GM06990 (cell line): Measurements from ENCODE around the gene FOCAD.

ENCODE experiments used
- DNase-seq: peaks from one replicate; pipeline ENCODE4 v3.0.0-alpha.2; 2011; ENCODE audit not compliant: insufficient read length; ENCODE audit errors: extremely low read depth
- H3K27me3 ChIP-seq: replicated peaks from 2 replicates; pipeline ENCODE4 v1.6.0; 2011; ENCODE audit warnings: low read length; ENCODE audit not compliant: control insufficient read depth, insufficient read depth
- H3K36me3 ChIP-seq: 2 replicates; pipeline ENCODE4 v1.5.1; 2011; ENCODE audit warnings: low read length; ENCODE audit not compliant: control insufficient read depth, insufficient read depth
- H3K4me3 ChIP-seq: replicated peaks from 2 replicates; pipeline ENCODE4 v1.5.1; 2011; ENCODE audit warnings: low read depth, mild to moderate bottlenecking, control low read depth, low read length
- TF ChIP-seq, protein P1 (sequence below): IDR thresholded peaks from 2 replicates; pipeline ENCODE4 v1.5.1; 2011; ENCODE audit warnings: low read length, control low read depth, mild to moderate bottlenecking, inconsistent platforms; ENCODE audit not compliant: insufficient read depth, poor library complexity, severe bottlenecking

The FOCAD gene

DNA sequence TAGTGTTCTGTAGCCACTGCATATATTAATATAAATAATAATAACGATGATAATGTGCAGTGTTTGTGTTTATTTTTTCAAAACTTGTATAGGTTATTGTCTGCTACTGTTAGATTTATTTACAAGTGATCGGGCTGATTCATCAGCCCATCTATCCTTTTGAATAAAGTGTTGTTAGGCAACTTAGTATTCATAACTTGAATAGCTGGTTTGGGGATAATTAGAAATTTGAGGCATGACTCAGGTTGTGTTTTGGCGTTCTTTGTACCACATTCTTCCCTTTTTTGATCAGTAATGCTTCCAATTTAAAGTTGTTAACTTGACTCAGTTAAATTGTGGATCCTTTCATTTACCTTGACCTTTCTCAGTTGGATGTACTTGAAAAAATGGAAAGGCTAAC lies 69.7 kb downstream of the FOCAD start:
- H3K4me3 ChIP-seq = no peak overlapping the region
- TF ChIP-seq, protein P1, sequence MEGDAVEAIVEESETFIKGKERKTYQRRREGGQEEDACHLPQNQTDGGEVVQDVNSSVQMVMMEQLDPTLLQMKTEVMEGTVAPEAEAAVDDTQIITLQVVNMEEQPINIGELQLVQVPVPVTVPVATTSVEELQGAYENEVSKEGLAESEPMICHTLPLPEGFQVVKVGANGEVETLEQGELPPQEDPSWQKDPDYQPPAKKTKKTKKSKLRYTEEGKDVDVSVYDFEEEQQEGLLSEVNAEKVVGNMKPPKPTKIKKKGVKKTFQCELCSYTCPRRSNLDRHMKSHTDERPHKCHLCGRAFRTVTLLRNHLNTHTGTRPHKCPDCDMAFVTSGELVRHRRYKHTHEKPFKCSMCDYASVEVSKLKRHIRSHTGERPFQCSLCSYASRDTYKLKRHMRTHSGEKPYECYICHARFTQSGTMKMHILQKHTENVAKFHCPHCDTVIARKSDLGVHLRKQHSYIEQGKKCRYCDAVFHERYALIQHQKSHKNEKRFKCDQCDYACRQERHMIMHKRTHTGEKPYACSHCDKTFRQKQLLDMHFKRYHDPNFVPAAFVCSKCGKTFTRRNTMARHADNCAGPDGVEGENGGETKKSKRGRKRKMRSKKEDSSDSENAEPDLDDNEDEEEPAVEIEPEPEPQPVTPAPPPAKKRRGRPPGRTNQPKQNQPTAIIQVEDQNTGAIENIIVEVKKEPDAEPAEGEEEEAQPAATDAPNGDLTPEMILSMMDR = no peak
- no peak for DNase-seq
- no peaks in the 10 kb centered on the region for H3K36me3 ChIP-seq
- no peaks in the 10 kb centered on the region for H3K27me3 ChIP-seq

DNA sequence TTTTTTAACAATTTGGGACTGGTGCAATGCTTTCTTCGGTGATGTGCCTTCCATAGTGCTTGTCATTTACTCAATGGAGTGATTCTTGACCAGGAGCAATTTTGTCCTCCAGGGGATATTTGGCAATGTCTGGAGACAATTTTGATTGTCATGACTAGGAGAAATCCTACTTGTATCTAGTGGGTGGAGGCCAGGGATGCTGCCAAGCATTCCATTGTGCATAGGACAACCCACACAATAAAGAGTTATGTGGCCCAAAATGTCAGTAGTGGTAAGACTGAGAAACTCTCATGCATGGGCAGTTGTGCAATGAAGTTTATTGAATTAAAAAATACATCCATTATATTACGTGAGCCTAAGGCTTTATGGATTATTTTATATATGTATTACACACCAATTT lies 70.5 kb downstream of the FOCAD start:
- H3K27me3 ChIP-seq = no peaks in the 10 kb centered on the region
- H3K36me3 ChIP-seq = no peaks in the 10 kb centered on the region
- DNase-seq = no peak
- TF ChIP-seq, protein P1 = no peak
- H3K4me3 ChIP-seq = no peak overlapping the region

DNA sequence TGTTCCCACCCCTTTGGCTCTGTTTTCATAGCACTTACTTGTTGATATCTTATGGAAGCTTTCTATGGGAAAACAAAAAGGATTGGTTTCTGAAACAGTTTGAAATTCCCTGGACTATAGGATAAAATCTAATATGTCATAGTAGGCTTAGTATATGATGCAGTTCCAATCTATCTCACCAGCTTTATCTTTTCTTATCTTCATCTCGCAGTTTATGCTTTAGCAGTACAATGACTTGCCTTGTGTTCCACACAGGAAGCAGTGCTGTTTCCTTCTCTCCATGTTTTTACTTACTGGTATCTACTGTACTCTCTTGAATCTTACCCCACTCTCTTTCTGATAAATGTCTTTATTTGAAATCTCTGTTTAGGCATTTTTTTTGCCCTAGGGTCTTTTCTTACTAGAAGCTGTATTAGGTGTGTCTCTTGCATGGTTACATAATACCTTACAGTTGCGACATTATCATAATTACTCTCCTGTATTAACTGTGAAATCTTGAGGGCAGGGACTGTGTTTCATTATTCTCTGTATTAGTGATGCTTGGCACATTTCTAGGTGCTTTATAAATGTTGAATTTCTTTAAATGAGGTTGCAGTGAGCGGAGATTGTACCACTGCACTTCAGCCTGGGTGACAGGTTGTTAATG lies 76.3 kb downstream of the FOCAD start:
- Histone ChIP-seq H3K4me3 (no peak overlapping the region), H3K27me3 (no peaks in the 10 kb centered on the region), H3K36me3 (no peaks in the 10 kb centered on the region; the same call in 1 of the 2 replicates)
- TF ChIP-seq, protein P1 = no peak
- DNase-seq = no peak

DNA sequence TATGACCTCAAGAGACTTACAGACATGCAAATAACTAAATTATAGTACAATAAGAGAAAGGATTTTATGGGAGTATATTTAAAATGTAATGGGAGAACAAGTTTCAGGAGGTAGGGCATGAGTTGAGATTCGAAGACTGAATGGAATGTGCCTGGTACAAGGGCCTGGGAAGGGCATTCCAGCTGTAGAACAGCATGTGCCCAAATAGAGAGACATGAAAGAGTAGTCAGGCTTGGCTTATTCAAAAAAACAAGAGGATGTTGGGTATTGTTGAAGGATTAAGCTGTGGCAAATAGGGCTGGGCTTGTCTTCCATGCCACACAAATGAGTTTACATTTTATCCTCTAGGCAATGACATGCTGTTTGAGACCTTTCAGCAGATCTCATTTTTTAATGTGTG lies 86.9 kb downstream of the FOCAD start:
- DNase-seq = no peak
- TF ChIP-seq, protein P1 = no peak
- Histone ChIP-seq H3K27me3 (no peaks in the 10 kb centered on the region), H3K4me3 (no peak overlapping the region), H3K36me3 (peaks cover 2% of the 10 kb centered on the region)

DNA sequence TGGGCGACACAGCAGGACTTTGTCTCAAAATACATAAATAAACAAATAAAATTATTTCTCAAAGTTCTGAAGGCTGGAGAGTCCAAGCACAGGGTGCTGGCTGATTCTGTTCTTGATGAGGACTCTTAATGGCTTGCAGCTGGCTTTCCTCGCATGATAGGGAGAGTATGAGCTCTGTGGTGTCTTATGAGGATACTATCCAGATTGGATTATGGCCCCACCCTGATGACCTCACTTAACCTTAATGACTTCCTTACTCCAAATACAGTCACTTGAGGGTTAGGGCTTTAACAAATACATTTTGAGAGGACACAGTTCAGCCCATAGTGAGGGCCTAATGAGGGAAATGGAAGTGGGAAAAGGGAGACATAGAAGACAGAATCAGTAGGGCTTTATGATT lies 87.7 kb downstream of the FOCAD start:
- H3K27me3 ChIP-seq = no peaks in the 10 kb centered on the region
- no peak overlapping the region for H3K4me3 ChIP-seq
- no peak for DNase-seq
- TF ChIP-seq, protein P1 = no peak
- H3K36me3 ChIP-seq = peaks cover 2% of the 10 kb centered on the region

DNA sequence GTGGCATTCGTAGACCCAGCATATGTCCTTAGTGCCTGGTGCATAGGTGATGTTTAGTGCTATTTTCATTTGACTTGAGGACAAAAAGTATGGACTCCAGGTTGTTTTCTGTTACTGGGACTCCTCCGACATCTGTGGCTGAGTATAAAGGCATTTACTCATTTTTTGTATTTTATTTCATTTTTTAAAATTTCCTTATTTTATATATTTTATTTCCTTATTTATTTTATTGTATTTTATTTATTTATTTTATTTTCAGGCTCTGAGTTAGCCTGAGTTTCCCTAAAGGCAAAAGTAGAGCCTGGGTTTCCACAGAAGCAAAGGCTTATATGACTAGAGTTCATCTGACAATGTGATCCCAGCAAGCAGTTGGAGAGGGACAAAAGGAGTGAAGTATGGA lies 91.6 kb downstream of the FOCAD start:
- Histone ChIP-seq H3K27me3 (no peaks in the 10 kb centered on the region), H3K4me3 (no peak overlapping the region), H3K36me3 (no peaks in the 10 kb centered on the region; the same call in 1 of the 2 replicates)
- TF ChIP-seq, protein P1 = no peak
- no peak for DNase-seq
